Inflammatory macrophage treated with lipopolysaccharide for 4 hours (primary cell): Measurements from ENCODE around the gene PAQR8.
A peak's percentile ranks its signal among the peaks of the same experiment; 100 is the strongest.
"Not testable (repeated sequence)": the region's sequence is repeated elsewhere in the genome, so short reads cannot be mapped to it uniquely, and the experiment has no call there.

Source experiments
- DNase-seq: peaks from one replicate; pipeline ENCODE4 v3.0.0-alpha.2; 2020

The PAQR8 gene

DNA sequence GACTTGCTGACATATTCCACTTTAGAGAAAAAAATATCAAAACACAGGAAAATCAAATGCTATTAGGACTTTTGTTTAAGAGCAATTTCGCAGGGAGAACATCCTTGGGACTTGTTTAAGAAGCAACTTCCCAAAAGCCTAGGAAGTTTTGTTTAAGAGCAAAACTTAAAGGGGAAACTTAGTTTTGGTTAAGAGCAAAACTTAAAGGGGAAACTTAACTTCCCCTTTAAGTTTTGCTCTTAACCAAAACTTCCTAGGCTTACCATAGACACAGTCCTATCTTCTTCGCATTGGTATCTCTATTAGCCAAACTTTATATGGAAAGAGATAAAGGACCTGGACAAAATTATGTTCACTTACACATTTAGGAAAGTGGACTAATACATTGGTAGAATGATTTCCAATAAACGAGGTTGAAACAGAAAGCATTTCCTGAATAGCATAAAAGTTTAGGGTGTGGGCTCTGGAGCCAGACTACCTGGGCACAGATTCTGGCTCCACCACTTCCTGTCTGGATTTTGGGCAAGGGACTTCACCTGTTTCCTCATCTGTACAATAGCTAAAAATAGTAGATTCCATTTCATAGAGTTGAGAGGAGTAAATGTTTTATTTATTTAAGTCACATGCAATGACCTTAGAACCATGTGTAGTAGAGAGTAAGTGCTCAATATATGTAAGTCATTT is 15.7 kb downstream of the PAQR8 start:
- peak; percentile 76 for DNase-seq

DNA sequence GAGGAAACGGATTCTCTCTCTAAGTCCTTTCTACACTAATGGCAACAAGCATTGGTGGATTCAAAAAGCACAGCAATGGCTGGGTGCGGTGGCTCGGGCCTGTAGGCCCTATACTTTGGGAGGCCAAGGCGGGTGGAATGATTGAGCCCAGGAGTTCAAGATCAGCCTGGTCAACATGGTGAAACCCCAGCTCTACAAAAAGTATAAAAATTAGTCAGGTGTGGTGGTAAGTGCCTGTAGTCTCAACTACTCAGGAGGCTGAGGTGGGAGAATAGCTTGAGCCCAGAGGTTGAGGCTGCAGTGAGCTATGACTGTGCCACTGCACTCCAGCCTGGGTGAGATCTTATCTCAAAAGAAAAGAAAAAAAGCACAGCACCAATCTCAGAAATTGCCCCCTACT is 19.3 kb downstream of the PAQR8 start:
- DNase-seq = no peak

- DNase-seq = no peak
Measured at GRCh38 chr6:52384145-52384766, 22.3 kb downstream of the PAQR8 start.

GRCh38 chr6:52385074-52385473 is 23.1 kb downstream of the PAQR8 start:
- DNase-seq = peak; percentile 36

DNA sequence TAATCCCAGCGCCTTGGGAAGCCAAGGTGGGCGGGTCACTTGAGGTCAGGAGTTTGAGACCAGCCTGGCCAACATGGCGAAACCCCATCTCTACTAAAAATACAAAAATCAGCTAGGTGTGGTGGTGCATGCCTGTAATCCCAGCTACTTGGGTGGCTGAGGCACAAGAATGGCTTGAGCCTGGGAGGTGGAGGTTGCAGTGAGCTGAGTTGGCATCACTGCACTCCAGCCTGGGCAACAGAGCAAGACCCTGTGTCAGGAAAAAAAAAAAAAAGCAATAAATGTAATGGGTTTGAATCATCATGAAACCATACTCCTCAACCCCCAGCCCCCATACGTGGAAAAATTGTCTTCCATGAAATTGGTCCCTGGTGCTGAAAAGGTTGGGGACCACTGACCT is 26.2 kb downstream of the PAQR8 start:
- DNase-seq = not testable (repeated sequence)

- DNase-seq = no peak
Measured at GRCh38 chr6:52388790-52389189, 26.8 kb downstream of the PAQR8 start.

GRCh38 chr6:52389264-52389625 is 27.3 kb downstream of the PAQR8 start:
- no peak for DNase-seq

- DNase-seq = no peak
Measured at GRCh38 chr6:52389626-52390360, 27.8 kb downstream of the PAQR8 start.

DNA sequence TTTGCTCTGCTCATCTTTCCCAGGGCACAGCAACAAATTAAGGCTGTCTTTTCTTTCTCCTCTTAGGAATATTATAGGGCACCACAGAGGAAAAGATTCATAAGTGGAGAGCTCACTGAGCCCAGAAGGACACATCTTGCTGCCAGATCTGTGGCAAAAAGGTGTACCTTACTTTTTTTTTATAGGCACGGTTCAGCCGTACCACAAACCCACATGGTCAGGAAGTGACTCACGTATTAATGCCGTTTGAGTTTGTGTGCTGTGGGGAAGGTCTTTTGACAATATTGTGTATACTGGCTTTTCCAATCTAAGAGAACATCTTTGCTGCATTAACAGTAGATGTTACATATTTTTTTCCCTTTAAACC is 28.4 kb downstream of the PAQR8 start:
- DNase-seq = no peak

- DNase-seq = no peak
Measured at GRCh38 chr6:52391599-52391998, 29.6 kb downstream of the PAQR8 start.

DNA sequence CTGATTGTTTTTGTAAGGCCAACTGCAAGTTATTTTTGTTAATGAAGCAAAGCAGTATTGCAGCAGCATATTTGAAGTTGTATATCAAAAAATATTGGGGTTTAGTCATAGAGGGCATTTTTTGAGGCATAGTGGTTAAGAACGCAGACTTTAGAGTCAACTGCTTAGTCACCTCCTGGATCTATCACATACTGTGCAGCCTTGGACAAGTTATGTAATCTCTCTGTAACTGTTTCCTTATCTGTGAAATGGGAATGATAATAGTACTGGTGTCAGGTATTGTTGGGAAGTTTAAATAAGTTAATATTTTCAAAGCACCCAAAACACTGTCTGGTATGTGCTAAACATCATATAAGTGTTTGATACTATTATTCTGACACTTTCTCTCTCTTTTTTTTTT is 31.0 kb downstream of the PAQR8 start:
- peak; percentile 30 for DNase-seq

DNA sequence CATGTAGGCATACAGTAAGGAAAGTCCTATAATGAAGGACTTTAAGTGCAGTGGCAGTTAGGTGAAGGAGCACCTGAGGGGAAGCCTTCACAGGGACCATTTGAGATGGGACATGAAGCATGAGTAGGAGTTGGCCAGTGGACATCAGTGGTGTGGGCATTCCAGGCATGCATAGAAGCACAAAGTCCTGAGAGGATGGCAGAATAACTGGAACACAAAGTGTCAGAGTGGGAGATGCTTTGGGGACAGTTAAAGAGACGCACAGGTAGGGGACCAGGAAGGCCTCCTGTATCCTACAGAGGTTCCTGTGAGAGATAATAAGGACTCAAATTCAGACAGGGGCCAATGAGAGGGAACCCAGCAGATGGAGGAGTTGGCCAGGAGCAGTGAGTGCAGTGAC is 31.8 kb downstream of the PAQR8 start:
- no peak for DNase-seq

- no peak for DNase-seq
Measured at GRCh38 chr6:52394251-52394666, 32.3 kb downstream of the PAQR8 start.

- DNase-seq = no peak
Measured at GRCh38 chr6:52395969-52396368, 34.0 kb downstream of the PAQR8 start.

- peak; percentile 58 for DNase-seq
Measured at GRCh38 chr6:52399511-52400312, 37.8 kb downstream of the PAQR8 start.

GRCh38 chr6:52400313-52401041 is 38.5 kb downstream of the PAQR8 start:
- no peak for DNase-seq

GRCh38 chr6:52403086-52403485 is 41.1 kb downstream of the PAQR8 start:
- DNase-seq = no peak

DNA sequence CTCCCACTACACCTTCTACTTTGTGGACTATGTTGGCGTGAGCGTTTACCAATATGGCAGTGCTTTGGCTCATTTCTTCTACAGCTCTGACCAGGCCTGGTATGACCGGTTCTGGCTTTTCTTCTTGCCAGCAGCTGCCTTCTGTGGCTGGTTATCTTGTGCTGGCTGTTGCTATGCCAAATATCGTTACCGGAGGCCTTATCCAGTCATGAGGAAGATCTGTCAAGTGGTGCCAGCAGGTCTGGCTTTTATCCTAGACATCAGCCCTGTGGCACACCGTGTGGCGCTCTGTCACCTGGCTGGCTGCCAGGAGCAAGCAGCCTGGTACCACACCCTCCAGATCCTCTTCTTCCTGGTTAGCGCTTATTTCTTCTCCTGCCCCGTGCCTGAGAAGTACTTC is 41.7 kb downstream of the PAQR8 start:
- DNase-seq = no peak

GRCh38 chr6:52405243-52405642 is 43.3 kb downstream of the PAQR8 start:
- no peak for DNase-seq

DNA sequence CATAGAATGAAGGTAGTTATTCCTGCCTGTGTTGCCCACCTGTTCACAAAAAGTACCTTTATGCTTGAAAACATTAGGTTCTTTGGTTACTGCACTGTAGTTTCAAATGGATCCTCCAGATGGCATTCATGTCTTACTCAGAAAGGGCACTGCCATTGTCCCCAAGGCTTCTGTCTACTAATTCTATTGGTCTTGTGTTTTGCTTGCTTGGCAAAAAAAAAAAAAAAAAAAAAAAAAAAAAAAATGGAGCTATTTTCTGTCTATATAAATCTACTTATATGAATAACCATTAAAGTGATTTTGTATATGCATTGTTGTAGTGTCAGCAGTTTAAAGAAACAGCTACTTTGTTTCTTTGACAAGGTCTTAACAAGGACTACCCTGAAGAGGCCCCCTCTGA is 45.5 kb downstream of the PAQR8 start:
- peak; percentile 50 for DNase-seq

- DNase-seq = peak; percentile 60
Measured at GRCh38 chr6:52409499-52409898, 47.5 kb downstream of the PAQR8 start.

DNA sequence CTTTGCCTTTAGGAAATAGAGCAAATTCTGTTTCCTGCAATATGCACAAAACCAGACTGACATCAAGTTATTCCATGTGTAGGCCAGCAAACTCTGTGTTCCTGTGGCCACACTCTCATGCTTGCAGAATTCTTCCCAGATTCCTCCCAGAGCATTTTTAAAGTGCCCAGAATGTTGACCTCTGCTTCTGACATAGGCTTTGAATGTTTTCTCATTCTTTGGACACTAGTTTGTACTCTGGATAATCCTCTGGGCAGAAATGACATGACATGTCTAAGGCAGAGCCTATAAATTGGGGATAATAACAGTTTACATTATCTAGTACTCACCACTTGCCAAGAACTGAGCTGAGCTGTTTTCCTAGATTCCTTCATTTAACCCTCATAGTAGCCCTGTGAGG is 49.0 kb downstream of the PAQR8 start:
- no peak for DNase-seq

DNA sequence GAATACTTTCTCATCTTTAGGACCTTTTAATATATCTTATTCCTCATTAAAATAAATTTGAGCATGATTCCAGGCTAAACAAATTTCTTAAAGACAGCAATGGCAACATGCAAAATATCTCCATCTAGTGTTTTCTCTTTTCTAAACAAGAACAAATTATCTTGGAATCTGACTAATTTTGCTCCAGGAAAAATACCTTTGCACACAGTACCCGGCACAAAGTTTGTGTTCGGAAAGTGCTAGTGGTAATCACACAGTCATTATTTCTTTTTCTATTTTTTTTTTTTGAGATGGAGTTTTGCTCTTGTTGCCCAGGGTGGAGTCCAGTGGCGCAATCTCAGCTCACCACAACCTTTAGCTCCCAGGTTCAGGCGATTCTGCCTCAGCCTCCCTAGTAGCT is 50.0 kb downstream of the PAQR8 start:
- no peak for DNase-seq
